SU-DHL-6 (cell line): ENCODE measurements around the gene GPC1.

Experiments
- H2AFZ ChIP-seq: fragments of 200-600 bp; sonication (generic); 2 replicates; pipeline ENCODE4 v1.6.1; 2014; ENCODE audit warnings: low read depth, mild to moderate bottlenecking, moderate library complexity, mixed read lengths, antibody characterized with exemption, low read length; ENCODE audit not compliant: severe bottlenecking
- H3F3A ChIP-seq: fragments of 200-600 bp; shearing (Covaris generic); 2 replicates; pipeline ENCODE4 v1.6.0; 2016; ENCODE audit warnings: antibody characterized with exemption, mild to moderate bottlenecking; ENCODE audit not compliant: insufficient read depth
- H3K27ac ChIP-seq: fragments of 200-600 bp; sonication (generic); 2 replicates; pipeline ENCODE4 v1.5.1; 2016; ENCODE audit warnings: low read depth, mild to moderate bottlenecking, low read length, moderate library complexity, mixed read lengths
- H3K27me3 ChIP-seq: fragments of 200-600 bp; sonication (generic), shearing (Covaris generic); 2 replicates; pipeline ENCODE4 v1.6.0; 2014; ENCODE audit warnings: mild to moderate bottlenecking, low read length
- H3K36me3 ChIP-seq: fragments of 200-600 bp; sonication (generic); 2 replicates; pipeline ENCODE4 v1.6.1; 2014; ENCODE audit warnings: mild to moderate bottlenecking, low read length, mixed read lengths
- H3K4me2 ChIP-seq: fragments of 300-600, 200-600 bp; shearing (Covaris generic), sonication (generic); 2 replicates; pipeline ENCODE4 v1.6.0; 2014; ENCODE audit warnings: low read length, low read depth, mild to moderate bottlenecking; ENCODE audit not compliant: poor library complexity, severe bottlenecking
- H3K4me3 ChIP-seq: fragments of 200-600 bp; sonication (generic); 2 replicates; pipeline ENCODE4 v1.5.1; 2014; ENCODE audit warnings: antibody characterized with exemption, low read length, mild to moderate bottlenecking, mixed read lengths; ENCODE audit not compliant: insufficient read depth, poor library complexity, severe bottlenecking
- H3K79me2 ChIP-seq: fragments of 200-600 bp; sonication (generic); 2 replicates; pipeline ENCODE4 v1.6.1; 2014; ENCODE audit warnings: mild to moderate bottlenecking, low read length, moderate library complexity; ENCODE audit not compliant: insufficient read depth
- H3K9ac ChIP-seq: fragments of 200-600 bp; sonication (generic); 2 replicates; pipeline ENCODE4 v1.7.0; 2014; ENCODE audit warnings: mild to moderate bottlenecking, low read length
- H3K9me2 ChIP-seq: fragments of 200-600 bp; sonication (generic); replicated peaks from 2 replicates; pipeline ENCODE4 v1.6.1; 2014; ENCODE audit warnings: low read length; ENCODE audit not compliant: insufficient read depth
- H3K9me3 ChIP-seq: fragments of 200-600 bp; sonication (generic); 2 replicates; pipeline ENCODE4 v1.6.1; 2014; ENCODE audit warnings: low read length, mixed read lengths; ENCODE audit not compliant: insufficient read depth
- H4K20me1 ChIP-seq: fragments of 200-600 bp; sonication (generic); 2 replicates; pipeline ENCODE4 v1.6.1; 2014; ENCODE audit warnings: low read depth, mild to moderate bottlenecking, antibody characterized with exemption, low read length, moderate library complexity, mixed read lengths
- EZH2phosphoT487 ChIP-seq: fragments of 200-600 bp; sonication (generic), shearing (Covaris generic); conservative IDR thresholded peaks from 2 replicates; pipeline ENCODE4 v1.6.1; 2018; ENCODE audit warnings: mild to moderate bottlenecking, antibody characterized with exemption, low read length, moderate library complexity, mixed read lengths
- TF ChIP-seq, protein P1 (sequence below): fragments of 200-600 bp; sonication (generic); IDR thresholded peaks from one replicate; pipeline ENCODE4 v1.5.1; 2017; ENCODE audit warnings: antibody characterized with exemption, mild to moderate bottlenecking, low read length, moderate library complexity; ENCODE audit not compliant: insufficient read depth, poor library complexity, severe bottlenecking

Gene GPC1

DNA sequence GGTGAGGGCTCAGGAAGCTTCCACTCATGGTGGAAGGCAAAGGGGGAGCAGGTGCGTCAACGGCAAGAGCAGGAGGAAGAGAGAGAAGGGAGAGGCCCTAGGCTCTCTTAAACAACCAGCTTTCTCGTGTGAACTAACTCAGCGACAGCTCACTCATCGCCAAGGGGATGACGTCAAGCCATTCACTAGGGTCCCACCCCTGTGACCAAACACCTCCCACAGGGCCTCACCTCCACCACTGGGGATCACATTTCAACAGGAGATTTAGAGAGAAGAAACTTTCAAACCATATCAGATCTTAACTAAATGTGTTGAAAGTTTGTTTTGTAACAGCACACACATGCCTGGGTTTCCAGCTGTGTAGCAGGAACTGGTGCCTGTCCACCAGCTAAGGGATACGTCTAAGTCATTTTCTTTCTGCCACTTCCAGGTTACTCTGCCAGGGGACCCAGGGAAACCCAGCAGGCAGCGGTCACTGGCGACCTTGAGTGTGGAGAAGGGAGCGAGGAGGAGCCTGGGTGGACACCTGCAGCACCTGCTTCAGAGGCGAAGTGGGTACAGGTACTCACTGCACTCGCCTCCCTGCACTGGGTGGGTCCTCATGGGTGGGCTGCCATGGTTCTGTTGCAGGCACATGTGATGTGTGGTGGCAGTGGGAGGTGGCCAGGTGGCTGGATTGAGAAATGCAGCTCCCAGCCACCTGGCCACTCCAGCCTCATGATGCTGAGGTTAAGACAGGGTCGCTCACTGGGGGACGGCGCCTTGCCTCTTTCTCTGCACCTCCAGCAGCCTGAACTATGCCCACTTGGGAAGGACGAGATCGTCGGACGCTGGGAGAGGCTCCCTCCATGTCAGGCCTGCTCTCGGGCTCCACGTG, 8.4 kb upstream of the GPC1 start:
- H3K36me3 ChIP-seq: no peaks in the 10 kb centered on the region
- H3K4me2 ChIP-seq: no peak overlapping the region
- no peaks in the 10 kb centered on the region for H3K79me2 ChIP-seq
- H3K4me3 ChIP-seq: no peak overlapping the region
- 0 out of 2 replicates have a peak, but pooled peaks cover under 1% of the 10 kb centered on the region for H3K9me3 ChIP-seq
- H3K27ac ChIP-seq: no peak overlapping the region
- TF ChIP-seq, protein P1, sequence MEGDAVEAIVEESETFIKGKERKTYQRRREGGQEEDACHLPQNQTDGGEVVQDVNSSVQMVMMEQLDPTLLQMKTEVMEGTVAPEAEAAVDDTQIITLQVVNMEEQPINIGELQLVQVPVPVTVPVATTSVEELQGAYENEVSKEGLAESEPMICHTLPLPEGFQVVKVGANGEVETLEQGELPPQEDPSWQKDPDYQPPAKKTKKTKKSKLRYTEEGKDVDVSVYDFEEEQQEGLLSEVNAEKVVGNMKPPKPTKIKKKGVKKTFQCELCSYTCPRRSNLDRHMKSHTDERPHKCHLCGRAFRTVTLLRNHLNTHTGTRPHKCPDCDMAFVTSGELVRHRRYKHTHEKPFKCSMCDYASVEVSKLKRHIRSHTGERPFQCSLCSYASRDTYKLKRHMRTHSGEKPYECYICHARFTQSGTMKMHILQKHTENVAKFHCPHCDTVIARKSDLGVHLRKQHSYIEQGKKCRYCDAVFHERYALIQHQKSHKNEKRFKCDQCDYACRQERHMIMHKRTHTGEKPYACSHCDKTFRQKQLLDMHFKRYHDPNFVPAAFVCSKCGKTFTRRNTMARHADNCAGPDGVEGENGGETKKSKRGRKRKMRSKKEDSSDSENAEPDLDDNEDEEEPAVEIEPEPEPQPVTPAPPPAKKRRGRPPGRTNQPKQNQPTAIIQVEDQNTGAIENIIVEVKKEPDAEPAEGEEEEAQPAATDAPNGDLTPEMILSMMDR: no peak
- no peak for TF ChIP-seq EZH2phosphoT487
- H3K27me3 ChIP-seq: no peaks in the 10 kb centered on the region
- no peak overlapping the region for H3K9ac ChIP-seq
- H2AFZ ChIP-seq: no peak overlapping the region
- H4K20me1 ChIP-seq: no peaks in the 10 kb centered on the region
- H3K9me2 ChIP-seq: no peaks in the 10 kb centered on the region
- no peaks in the 10 kb centered on the region for H3F3A ChIP-seq

DNA sequence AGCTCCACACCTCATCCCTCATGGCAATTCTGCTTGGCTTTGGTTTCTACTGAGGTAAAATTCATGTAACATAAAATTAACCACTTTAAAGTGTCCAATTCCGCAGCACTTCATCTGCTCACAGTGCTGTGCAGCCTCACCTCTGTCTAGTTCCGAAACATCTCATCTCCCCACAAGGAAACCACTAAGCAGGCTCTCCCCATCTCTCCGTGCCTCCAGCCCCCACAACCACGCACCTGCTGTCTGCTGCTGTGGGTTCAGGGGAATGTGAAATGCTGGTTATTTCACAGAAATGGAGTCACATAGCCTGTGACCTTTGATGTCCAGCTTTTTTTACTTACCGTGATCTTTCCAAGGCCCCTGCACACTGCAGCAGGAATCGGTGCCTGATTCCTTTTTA, 7.7 kb upstream of the GPC1 start:
- H3K4me2 ChIP-seq: no peak overlapping the region

DNA sequence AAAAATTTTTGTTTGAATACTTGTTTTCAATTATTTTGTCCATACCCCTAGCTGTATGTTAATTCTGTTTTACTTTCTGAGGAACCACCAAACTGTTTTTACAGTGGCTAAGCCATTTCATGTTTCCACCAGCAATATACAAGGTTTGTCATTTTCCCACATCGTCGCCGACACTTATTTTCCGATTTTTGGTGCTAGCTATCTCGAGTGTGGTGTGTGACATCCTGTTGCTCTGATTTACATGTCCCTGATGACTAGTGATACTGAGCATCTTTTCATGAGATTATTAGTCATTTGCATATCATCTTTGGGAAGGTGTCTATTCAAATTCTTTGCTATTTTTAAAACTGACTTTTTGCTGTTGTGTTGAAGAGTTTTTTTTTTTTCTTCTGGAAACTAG, 7.2 kb upstream of the GPC1 start:
- no peak for TF ChIP-seq EZH2phosphoT487
- TF ChIP-seq, protein P1: no peak
- H3K9me3 ChIP-seq: no peaks in the 10 kb centered on the region
- no peak overlapping the region for H3K27ac ChIP-seq
- no peaks in the 10 kb centered on the region for H3K79me2 ChIP-seq
- no peak overlapping the region for H3K4me3 ChIP-seq
- H3K27me3 ChIP-seq: no peaks in the 10 kb centered on the region
- H4K20me1 ChIP-seq: no peaks in the 10 kb centered on the region
- no peak overlapping the region for H2AFZ ChIP-seq
- H3K4me2 ChIP-seq: no peak overlapping the region
- H3K36me3 ChIP-seq: no peaks in the 10 kb centered on the region
- H3K9ac ChIP-seq: no peak overlapping the region
- H3F3A ChIP-seq: no peaks in the 10 kb centered on the region
- H3K9me2 ChIP-seq: no peaks in the 10 kb centered on the region

More for the DNA sequence above, 7.7 kb upstream of the GPC1 start:
- no peak for TF ChIP-seq EZH2phosphoT487
- TF ChIP-seq, protein P1: no peak
- H3K79me2 ChIP-seq: no peaks in the 10 kb centered on the region
- no peaks in the 10 kb centered on the region for H3K27me3 ChIP-seq
- no peaks in the 10 kb centered on the region for H3F3A ChIP-seq
- H3K9ac ChIP-seq: no peak overlapping the region
- no peaks in the 10 kb centered on the region for H3K9me2 ChIP-seq
- H2AFZ ChIP-seq: no peak overlapping the region
- H4K20me1 ChIP-seq: no peaks in the 10 kb centered on the region
- no peaks in the 10 kb centered on the region for H3K9me3 ChIP-seq
- no peaks in the 10 kb centered on the region for H3K36me3 ChIP-seq
- no peak overlapping the region for H3K27ac ChIP-seq
- no peak overlapping the region for H3K4me3 ChIP-seq
